GM21825 (cell line): ENCODE measurements around the gene MRPL51.
"Not testable (repeated sequence)": the region's sequence is repeated elsewhere in the genome, so short reads cannot be mapped to it uniquely, and the experiment has no call there.

Experiments used
- ATAC-seq: cut with Tn5 transposase; IDR thresholded peaks from one replicate; pipeline ENCODE4 v1.9.1; 2021; ENCODE audit warnings: mild to moderate bottlenecking, moderate library complexity; ENCODE audit not compliant: unreplicated experiment

MRPL51 gene

DNA sequence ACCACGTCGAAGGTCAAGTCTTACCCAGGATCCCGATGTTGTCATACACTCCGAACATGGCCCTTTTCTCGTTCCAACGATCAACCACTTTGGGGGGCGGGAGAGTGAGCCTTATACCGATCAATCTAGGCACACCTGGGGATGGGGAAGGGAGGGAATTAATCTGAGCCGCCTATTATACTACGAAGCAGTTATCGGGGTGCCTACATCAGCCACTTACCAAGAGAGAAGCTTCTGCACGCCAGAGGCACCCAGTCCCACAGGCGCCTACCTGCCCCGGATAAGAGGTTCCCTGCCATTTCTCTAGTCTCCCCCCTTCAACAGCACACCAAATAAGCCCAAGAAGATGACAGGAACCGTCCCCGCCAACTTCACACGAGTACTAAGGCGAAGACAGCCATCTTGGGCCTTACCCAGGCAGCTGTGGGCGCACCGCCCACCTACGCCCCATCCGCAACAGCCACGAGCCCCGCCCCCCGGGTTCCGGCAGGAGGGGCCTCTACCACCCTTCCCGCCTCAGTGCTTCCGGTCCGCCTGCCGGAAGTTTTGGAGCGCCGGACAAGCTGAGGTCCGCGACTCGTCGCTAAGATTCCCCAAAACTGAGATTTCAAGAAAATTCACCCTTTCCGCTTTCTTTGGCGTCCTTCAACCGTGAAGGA lies at the start of gene MRPL51:
TSS of gene MRPL51 (minus strand) at position 425 of the 659 bp plus-strand sequence. CDS start at position 299, 126 bp downstream.
- peak; percentile 60 for ATAC-seq

- no peak for ATAC-seq
Observed at GRCh38 chr12:6542209-6543009, 49.3 kb upstream of the MRPL51 start.

DNA sequence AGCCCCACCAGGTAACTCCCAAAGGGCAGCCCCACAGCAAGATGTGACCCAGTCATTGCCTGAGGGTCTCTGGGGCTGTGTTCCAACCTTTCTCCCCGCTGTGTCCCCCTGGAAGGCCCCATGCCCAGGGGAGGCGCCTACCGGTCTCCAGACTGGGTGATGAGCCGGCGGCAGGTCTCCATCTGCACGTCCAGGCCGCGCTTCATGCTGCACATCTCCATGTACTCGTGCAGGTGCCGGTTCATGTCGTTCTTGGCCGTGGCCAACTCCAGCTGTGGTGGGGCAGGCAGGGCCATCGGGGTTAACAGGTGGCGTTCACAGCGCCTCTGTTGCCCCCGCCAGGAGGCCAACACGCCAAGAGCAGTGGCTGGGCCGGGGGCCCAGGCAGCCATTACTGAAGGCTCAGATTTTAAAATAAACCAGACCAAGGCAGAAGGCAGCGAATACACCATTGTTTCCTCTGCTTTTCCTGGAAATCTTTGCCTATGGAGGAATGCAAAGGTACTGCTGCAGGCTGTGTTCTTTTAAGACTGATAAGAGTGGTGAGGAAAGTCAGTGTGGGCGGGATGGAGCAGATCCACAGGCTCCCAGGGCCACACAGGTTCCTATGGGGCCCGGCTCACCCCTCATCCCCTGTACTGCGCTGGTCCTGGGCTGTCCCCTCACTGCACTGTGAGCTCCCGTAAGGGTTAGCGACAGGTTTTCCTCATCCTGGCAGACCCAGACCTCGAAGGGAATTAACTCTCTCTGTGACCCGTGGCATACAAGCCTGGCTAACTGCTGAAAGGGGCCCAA lies 48.5 kb upstream of the MRPL51 start:
- ATAC-seq, result no peak

DNA sequence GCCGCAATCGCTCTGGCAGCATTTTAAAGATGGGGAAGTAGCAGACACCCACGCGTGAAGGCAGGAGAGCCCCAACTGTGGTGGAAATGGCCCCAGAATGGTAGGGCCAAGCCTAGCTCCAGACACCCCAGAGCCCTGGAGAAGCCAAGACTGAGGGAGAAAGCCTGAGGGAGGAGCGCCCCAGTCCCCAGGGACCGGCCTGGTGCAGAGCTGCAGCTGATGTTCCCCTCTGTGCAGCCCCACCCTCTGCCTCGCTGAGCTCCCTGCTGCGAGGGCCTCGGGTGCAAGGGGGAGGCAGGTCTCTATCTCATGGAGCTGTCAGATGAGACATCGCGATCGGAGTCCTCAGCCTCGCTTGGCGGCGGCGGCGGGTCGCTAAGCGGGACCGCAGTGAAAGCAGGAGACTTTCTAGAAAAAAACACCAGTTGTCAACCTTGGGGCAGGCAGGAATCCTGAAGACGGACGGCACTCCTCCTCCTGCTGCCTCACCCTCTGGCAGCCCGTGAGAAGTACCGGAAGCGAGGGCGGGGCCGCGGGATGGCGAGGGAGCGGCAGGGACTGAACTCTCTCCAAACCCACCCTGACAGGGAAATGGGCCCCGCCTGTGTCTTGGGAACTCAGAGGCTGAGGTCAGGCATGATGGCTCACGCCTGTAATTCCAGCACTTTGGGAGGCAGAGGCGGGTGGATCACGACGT lies 47.3 kb upstream of the MRPL51 start:
- ATAC-seq, result no peak

DNA sequence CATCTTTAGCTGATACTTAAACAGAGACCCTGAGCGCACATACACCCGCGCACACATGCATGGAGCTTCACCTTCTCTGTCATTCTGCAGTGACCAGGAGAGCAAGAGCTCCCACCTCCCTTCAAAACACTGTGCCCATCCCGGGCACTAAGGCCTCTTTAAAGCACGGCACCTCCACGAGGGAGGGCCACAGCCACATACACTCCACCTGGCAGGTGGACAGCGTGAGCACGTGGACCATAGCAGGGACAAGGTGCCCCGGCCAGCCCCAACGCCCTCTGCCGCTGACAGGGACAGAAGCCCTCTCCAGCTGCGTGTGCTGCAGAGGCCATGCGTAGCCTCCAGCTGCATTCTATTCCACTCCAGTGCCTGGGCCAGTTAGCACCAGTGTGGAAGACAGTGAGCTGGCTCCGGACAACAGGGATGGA lies 46.7 kb upstream of the MRPL51 start:
- no peak for ATAC-seq

GRCh38 chr12:6539314-6539682 lies 46.2 kb upstream of the MRPL51 start:
- no peak for ATAC-seq

- ATAC-seq, result no peak
Observed at GRCh38 chr12:6538420-6539313, 45.6 kb upstream of the MRPL51 start.

GRCh38 chr12:6537580-6538419 lies 44.7 kb upstream of the MRPL51 start:
- not testable (repeated sequence) for ATAC-seq

- no peak for ATAC-seq
Observed at GRCh38 chr12:6536894-6537579, 44.0 kb upstream of the MRPL51 start.

GRCh38 chr12:6535960-6536847 lies 43.1 kb upstream of the MRPL51 start:
- no peak for ATAC-seq

- ATAC-seq, result no peak
Observed at GRCh38 chr12:6535697-6535946, 42.6 kb upstream of the MRPL51 start.

DNA sequence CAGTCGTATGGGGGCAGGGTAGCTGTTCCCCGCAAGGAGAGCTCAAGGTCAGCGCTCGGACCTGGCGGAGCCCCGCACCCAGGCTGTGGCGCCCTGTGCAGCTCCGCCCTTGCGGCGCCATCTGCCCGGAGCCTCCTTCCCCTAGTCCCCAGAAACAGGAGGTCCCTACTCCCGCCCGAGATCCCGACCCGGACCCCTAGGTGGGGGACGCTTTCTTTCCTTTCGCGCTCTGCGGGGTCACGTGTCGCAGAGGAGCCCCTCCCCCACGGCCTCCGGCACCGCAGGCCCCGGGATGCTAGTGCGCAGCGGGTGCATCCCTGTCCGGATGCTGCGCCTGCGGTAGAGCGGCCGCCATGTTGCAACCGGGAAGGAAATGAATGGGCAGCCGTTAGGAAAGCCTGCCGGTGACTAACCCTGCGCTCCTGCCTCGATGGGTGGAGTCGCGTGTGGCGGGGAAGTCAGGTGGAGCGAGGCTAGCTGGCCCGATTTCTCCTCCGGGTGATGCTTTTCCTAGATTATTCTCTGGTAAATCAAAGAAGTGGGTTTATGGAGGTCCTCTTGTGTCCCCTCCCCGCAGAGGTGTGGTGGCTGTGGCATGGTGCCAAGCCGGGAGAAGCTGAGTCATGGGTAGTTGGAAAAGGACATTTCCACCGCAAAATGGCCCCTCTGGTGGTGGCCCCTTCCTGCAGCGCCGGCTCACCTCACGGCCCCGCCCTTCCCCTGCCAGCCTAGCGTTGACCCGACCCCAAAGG lies 42.1 kb upstream of the MRPL51 start:
- ATAC-seq, result peak; percentile 1

DNA sequence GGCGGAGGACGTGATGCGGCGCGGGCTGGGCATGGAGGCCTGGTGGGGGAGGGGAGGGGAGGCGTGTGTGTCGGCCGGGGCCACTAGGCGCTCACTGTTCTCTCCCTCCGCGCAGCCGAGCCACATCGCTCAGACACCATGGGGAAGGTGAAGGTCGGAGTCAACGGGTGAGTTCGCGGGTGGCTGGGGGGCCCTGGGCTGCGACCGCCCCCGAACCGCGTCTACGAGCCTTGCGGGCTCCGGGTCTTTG lies 41.6 kb upstream of the MRPL51 start:
- no peak for ATAC-seq

- ATAC-seq, result peak; percentile 47
Observed at GRCh38 chr12:6533923-6534694, 41.0 kb upstream of the MRPL51 start, which contains the start of gene GAPDH. TSS of gene GAPDH (plus strand) at chr12:6534517. CDS start at chr12:6534833, 316 bp downstream.

- ATAC-seq, result no peak
Observed at GRCh38 chr12:6533653-6533922, 40.5 kb upstream of the MRPL51 start.

DNA sequence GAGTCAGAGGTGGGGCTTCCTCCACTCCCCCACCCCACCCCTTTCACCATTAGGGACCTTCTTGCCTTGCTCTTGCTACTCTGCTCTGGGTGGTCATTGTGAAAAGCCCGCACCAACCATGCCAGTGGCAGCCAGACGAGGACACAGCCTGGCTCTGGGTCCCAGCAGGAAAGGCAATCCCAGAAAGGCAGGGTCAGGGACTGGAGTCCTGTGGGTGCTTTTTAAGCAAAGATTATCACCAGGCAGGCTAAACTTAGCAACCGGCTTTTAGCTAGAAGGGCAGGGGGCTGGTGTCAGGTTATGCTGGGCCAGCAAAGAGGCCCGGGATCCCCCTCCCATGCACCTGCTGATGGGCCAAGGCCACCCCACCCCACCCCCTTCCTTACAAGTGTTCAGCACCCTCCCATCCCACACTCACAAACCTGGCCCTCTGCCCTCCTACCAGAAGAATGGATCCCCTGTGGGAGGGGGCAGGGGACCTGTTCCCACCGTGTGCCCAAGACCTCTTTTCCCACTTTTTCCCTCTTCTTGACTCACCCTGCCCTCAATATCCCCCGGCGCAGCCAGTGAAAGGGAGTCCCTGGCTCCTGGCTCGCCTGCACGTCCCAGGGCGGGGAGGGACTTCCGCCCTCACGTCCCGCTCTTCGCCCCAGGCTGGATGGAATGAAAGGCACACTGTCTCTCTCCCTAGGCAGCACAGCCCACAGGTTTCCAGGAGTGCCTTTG lies 40.0 kb upstream of the MRPL51 start:
- peak; percentile 15 for ATAC-seq
